Measurements from ENCODE around the gene NAA16. TPM values are rescaled to one million over a fixed set of nuclear protein-coding genes. Genes with fewer than 3 reads are reported as not detected.
A peak's percentile ranks its signal among the peaks of the same experiment; 100 is the strongest.

Gene NAA16
- total RNA-seq: 11.9 TPM

DNA sequence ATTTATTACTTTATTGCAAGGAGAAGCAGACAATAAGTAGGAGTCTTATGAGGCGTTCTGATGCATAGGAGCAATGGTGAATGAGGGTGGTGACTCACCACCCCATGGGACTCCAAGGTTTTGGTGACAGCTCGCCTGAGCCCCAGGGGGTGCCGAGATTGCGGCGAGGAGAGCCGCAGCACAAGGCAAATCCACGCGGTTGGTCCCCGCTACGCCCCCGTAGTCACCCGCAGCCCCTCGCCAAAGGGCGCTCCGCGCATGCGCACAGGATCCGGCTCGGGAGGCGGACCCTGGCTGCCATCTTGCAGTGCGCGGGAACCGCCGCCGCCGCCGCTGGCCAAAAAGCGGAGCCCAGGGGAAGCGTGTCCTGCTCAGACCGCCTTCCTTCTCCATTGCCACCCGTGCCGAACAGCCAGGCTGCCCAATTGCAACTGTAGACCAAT is at the start of gene NAA16:
Gene NAA16, plus strand, starts transcription at position 305 of the 443 bp plus-strand sequence. CDS start 262 bp downstream, outside the sequence.
- Histone ChIP-seq H3K27me3 (no peaks in the 10 kb centered on the region), H3K4me1 (peaks cover 0 to 12% of the 10 kb centered on the region in 2 donors), H3K4me3 (peak within 1 kb of the TSS; percentile 92 to 94), H3K27ac (peak within 1 kb of the TSS; percentile 93 to 96), H3K36me3 (no peaks in the 10 kb centered on the region), H3K9me3 (no peaks in the 10 kb centered on the region)
- intact Hi-C loops (cut with DNase I): loop anchor here (1.0 to 5.0 kb wide), 4 partner anchors 48 to 961 kb away; partner anchors contain the start of genes AKAP11 and MTRF1
- DNase-seq (ENCODE audit: low spot score in 2 of 2): peak; percentile 53 to 95
- TF ChIP-seq, protein P1, sequence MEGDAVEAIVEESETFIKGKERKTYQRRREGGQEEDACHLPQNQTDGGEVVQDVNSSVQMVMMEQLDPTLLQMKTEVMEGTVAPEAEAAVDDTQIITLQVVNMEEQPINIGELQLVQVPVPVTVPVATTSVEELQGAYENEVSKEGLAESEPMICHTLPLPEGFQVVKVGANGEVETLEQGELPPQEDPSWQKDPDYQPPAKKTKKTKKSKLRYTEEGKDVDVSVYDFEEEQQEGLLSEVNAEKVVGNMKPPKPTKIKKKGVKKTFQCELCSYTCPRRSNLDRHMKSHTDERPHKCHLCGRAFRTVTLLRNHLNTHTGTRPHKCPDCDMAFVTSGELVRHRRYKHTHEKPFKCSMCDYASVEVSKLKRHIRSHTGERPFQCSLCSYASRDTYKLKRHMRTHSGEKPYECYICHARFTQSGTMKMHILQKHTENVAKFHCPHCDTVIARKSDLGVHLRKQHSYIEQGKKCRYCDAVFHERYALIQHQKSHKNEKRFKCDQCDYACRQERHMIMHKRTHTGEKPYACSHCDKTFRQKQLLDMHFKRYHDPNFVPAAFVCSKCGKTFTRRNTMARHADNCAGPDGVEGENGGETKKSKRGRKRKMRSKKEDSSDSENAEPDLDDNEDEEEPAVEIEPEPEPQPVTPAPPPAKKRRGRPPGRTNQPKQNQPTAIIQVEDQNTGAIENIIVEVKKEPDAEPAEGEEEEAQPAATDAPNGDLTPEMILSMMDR (IDR thresholded peaks at IDR 0.05): peak; percentile 2 to 8 (median 4)

DNA sequence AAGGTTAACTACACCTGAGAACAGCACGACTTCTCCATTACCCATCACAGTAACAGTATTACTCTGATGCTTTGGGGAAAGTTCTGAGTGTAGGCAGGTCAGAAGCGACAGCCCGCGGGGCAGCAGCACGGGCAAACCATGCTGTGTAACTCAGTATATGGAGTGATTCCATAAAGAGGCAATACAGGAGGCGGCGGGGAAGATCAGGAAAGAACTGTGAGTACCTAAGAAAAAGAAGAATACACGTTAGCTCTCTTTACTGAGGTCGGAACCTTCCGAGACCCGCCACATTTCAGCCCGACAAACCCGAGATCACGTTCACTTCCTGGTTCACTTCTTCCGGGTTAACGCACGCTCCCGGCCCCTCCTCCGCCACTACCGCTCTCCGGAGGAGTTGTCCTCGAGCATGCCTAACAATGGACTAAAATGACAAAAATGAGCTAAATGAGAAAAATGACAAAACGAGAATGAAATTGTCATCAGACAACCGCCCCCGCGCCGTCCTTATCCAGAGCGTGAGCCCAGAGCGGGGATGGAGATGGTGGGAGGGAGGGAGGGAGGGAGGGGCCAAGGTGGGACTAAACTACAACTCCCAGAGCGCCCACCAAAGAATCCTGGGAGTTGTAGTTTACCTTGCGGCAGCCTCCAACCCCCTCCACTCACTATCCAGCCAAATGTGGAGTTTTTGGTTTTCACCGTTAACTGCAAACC is 47.7 kb upstream of the NAA16 start, which contains the start of gene MTRF1:
Gene MTRF1, minus strand, starts transcription at position 316 of the 711 bp plus-strand sequence. CDS start 2,669 bp downstream, outside the sequence.
- intact Hi-C loops (cut with DNase I): loop anchor here (1.0 to 10.0 kb wide), 6 partner anchors 48 to 1007 kb away; partner anchors contain the start of genes KBTBD6, MRPS31, NAA16 and WBP4
- DNase-seq (ENCODE audit: low spot score in 2 of 2): peak in 1 of 2 donors; percentile 84
- H3K27ac ChIP-seq: peak within 1 kb of the TSS; percentile 73 to 85

DNA sequence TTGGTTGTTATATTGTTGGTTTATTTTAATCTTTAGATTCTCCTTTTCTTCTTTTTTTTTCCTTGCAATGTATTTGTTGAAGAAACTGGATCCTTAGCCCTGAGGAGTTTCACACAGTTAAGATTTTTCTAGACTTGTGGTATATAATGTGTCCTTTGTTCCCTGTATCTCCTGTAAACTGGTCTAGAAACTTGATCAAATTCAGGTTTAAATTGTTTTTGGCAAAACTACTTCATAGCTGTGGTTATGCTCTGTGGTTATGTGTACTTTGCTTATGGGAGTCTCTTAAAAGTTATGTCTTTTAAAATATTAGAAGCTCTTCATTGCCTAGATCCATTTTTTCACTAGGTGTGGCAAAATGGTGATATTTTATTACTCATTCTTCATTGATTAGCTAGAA is 44.0 kb upstream of the NAA16 start:
- no peaks in the 10 kb centered on the region for H3K27me3 ChIP-seq
- intact Hi-C loops (cut with DNase I): loop anchor here (10.0 kb wide), 1 partner anchor 492 kb away; the partner anchor contains the start of gene MRPS31
- H3K36me3 ChIP-seq: no peaks in the 10 kb centered on the region
- no peak overlapping the region for H3K4me3 ChIP-seq
- no peak for DNase-seq (ENCODE audit: low spot score in 2 of 2)
- H3K4me1 ChIP-seq: peaks cover 0 to 6% of the 10 kb centered on the region in 2 donors
- no peak overlapping the region for H3K27ac ChIP-seq
- no peaks in the 10 kb centered on the region for H3K9me3 ChIP-seq
- TF ChIP-seq, protein P1 (IDR thresholded peaks at IDR 0.05): no peak

More for the DNA sequence above, 47.7 kb upstream of the NAA16 start, which contains the start of gene MTRF1:
- H3K9me3 ChIP-seq: no peaks in the 10 kb centered on the region
- peak within 1 kb of the TSS; percentile 65 to 75 for H3K4me3 ChIP-seq
- TF ChIP-seq, protein P1 (IDR thresholded peaks at IDR 0.05): no peak
- H3K36me3 ChIP-seq: peaks cover 9 to 13% of the 10 kb centered on the region in 2 donors
- no peaks in the 10 kb centered on the region for H3K27me3 ChIP-seq
- peaks cover 0 to 6% of the 10 kb centered on the region in 2 donors for H3K4me1 ChIP-seq

DNA sequence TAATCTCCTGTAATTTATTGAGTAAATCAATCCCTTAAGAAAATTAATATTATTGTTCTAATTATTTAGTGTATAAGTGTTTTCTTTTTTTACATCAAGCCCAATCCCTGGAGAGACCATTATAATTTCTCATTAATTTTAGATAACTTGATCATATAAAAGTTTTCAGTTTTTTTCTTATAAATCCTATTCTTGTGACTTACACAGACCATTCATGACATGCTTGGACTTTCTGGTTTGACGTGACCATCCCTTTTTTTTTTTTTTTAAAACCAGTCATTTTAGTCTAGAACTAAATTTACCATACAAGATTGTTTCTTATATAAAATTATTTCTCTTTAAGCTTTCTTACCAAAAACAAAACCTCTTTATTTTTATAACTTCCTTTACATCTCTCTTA is 42.3 kb upstream of the NAA16 start:
- TF ChIP-seq, protein P1 (IDR thresholded peaks at IDR 0.05): no peak
- Histone ChIP-seq H3K27me3 (no peaks in the 10 kb centered on the region), H3K4me3 (no peak overlapping the region), H3K4me1 (no peaks in the 10 kb centered on the region), H3K9me3 (no peaks in the 10 kb centered on the region), H3K36me3 (no peaks in the 10 kb centered on the region), H3K27ac (no peak overlapping the region)
- DNase-seq (ENCODE audit: low spot score in 2 of 2): no peak
- intact Hi-C loops (cut with DNase I): loop anchor here (10.0 kb wide), 1 partner anchor 494 kb away; the partner anchor contains the start of gene MRPS31

DNA sequence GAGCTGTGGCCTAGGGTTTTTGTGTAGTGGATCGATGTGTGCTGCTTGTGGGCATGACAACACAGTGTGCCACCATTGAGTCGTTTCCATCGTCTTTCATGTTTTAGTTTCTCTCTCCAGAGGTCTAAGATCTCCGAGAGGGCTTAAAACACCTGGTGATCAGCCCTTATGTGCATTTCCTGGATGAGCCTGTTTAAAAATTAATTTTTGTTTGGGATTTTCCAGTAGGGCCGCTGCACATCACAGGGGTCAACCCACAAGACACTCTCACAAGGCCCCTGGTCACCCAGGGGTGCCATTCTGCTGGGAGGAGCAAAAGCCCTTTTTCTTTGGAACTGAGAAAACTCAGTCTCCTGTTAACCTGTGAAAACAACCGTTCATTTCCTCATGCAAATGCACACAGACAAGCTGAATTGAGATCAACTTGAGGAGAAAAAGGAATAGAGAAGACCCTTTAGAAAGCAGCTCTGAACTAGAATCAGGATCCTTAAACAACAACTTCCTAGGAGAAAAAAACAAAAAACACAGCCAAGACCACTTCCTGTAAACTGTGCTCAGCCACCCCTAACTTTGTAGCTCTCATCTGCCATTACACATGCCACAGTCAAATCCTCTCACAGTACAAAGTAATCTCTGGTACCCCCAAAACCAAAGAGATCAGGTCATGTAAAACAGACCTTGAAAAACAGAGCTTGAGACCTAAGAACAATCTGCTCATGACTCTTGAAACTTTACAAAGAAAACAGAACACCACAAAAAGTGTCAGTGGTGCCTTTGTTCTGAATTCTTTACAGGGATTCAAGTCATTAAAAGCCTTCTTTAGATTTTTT is 39.4 kb upstream of the NAA16 start:
- intact Hi-C loops (cut with DNase I): no loop called here
- H3K4me3 ChIP-seq: no peak overlapping the region
- DNase-seq (ENCODE audit: low spot score in 2 of 2): no peak

More for the DNA sequence above, 39.4 kb upstream of the NAA16 start:
- H3K4me1 ChIP-seq: no peaks in the 10 kb centered on the region
- TF ChIP-seq, protein P1 (IDR thresholded peaks at IDR 0.05): no peak
- H3K36me3 ChIP-seq: no peaks in the 10 kb centered on the region
- H3K27me3 ChIP-seq: no peaks in the 10 kb centered on the region
- no peaks in the 10 kb centered on the region for H3K9me3 ChIP-seq
- H3K27ac ChIP-seq: no peak overlapping the region

All from ascending aorta (tissue), 2 donors.